NOMO-1 treated with DMSO at 0.1 percent for 48 hours (cell line): Measurements from ENCODE around the gene DIAPH3.
"Not testable (repeated sequence)": the region's sequence is repeated elsewhere in the genome, so short reads cannot be mapped to it uniquely, and the experiment has no call there.

Source experiments
- DNase-seq: peaks from one replicate; lab custom pipeline; 2025; ENCODE audit not compliant: unreplicated experiment; lab: John Stamatoyannopoulos, UW

Gene DIAPH3, protein sequence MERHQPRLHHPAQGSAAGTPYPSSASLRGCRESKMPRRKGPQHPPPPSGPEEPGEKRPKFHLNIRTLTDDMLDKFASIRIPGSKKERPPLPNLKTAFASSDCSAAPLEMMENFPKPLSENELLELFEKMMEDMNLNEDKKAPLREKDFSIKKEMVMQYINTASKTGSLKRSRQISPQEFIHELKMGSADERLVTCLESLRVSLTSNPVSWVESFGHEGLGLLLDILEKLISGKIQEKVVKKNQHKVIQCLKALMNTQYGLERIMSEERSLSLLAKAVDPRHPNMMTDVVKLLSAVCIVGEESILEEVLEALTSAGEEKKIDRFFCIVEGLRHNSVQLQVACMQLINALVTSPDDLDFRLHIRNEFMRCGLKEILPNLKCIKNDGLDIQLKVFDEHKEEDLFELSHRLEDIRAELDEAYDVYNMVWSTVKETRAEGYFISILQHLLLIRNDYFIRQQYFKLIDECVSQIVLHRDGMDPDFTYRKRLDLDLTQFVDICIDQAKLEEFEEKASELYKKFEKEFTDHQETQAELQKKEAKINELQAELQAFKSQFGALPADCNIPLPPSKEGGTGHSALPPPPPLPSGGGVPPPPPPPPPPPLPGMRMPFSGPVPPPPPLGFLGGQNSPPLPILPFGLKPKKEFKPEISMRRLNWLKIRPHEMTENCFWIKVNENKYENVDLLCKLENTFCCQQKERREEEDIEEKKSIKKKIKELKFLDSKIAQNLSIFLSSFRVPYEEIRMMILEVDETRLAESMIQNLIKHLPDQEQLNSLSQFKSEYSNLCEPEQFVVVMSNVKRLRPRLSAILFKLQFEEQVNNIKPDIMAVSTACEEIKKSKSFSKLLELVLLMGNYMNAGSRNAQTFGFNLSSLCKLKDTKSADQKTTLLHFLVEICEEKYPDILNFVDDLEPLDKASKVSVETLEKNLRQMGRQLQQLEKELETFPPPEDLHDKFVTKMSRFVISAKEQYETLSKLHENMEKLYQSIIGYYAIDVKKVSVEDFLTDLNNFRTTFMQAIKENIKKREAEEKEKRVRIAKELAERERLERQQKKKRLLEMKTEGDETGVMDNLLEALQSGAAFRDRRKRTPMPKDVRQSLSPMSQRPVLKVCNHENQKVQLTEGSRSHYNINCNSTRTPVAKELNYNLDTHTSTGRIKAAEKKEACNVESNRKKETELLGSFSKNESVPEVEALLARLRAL

DNA sequence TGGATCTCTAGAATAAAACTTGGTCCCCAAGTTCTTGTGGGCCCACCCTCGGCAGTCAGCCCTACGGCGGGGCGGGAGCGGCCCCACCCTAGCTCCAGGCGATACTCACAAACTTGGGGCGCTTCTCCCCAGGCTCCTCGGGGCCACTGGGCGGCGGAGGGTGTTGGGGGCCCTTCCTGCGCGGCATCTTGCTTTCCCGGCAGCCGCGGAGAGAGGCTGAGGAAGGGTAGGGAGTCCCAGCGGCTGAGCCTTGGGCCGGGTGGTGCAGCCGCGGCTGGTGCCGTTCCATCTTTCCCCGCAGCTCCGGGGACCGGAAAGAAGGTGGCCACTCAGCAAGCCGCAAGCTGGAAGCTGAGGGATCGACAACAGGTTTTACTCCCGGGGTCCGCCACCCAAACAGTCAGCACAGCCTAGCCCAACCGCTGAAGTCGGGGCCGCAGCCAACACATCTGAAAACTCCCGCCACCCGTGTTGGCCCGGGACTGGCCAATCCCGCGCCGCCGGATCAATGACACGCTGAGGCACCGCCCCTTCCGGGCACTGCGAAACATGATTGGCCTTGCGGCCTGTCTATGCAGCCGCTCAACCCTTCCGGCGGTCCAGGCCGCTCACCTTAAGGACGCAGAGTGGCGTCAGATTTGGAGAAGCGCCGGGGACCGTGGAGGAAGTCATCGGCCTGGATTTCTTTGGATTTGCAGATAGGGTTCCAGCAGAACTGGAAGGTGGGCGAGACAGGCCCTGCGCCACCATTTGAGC is at the start of gene DIAPH3:
Gene DIAPH3 (minus strand): TSS at position 451 of the 756 bp plus-strand sequence. CDS start 162 bp downstream, at position 289.
- peak; percentile 93 for DNase-seq

GRCh38 chr13:60213236-60213744 is 49.6 kb upstream of the DIAPH3 start:
- DNase-seq: no peak

- DNase-seq: no peak
Observed at GRCh38 chr13:60211548-60211947, 47.8 kb upstream of the DIAPH3 start.

DNA sequence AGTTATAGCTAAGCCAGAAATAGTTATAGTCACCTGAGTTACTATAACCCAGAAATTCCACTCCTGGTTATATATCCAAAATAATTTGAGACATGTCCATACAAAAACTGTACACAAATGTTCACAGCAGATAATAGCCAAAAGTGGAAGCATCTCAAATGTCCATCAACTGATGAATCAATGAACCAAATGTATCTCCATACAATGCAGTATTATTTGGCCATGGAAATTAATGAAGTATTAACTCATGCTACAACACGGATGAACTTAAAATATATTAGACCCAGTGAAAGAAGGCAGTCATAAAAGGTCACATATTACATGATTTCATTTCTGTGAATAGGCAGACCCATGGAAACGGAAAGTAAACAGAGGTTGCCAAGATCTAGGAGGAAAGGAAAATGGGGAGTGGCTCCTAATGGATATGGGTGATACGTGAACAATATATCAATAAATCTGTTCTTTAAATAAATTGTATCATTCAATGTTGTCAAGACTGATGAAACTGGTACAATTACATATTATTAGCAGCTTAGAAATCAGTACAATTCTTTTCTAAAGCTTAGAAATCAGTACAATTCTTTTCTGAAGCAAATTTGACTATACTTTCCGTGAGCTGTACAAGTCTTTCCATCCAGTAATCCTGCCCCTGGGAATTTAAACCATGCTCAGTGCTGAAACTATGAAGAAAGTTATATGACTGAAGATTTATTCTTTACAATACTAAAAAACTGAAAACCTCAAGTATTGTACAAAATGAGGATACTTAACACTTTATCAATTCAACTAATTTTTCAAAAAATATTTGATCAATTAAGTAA is 47.0 kb upstream of the DIAPH3 start:
- no peak for DNase-seq

- not testable (repeated sequence) for DNase-seq
Observed at GRCh38 chr13:60205499-60205898, 41.8 kb upstream of the DIAPH3 start.

GRCh38 chr13:60201286-60201685 is 37.6 kb upstream of the DIAPH3 start:
- no peak for DNase-seq

GRCh38 chr13:60195893-60196292 is 32.2 kb upstream of the DIAPH3 start:
- DNase-seq: not testable (repeated sequence)

DNA sequence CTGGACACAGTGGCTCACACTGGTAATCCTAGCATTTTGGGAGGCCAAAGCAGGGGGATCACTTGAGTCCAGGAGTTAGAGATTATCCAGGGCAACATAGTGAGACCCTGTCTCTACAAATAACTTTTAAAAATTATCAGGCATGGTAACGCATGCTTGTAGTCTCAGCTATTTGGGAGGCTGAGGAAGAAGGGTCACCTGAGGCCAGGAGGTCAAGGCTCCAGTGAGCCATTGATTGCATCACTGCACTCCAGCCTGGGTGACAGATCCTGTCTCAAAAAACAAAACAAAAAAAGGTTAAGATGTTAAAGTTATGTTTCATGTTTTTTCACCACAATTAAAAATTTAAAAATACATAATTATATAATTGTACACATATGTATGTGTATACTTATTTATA is 19.2 kb upstream of the DIAPH3 start:
- DNase-seq: no peak

GRCh38 chr13:60178327-60178726 is 14.6 kb upstream of the DIAPH3 start:
- DNase-seq: no peak

DNA sequence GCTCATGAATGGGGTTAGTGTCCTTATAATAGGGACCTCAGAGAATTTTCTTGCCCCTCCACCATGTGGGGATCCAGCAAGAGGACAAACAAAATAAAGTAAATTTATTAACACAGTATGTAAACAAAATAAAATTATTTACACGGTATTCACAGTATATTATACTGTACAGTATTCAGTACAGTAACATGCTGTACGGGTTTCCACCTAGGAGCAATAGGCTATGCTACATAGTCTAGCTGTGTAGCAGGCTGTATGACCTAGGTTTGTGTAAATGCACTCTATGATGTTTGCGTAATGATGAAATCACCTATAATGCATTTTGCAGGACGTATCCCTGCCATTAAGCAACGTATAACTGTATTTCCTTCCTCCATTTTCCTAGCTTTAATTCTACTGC is 11.8 kb upstream of the DIAPH3 start:
- no peak for DNase-seq

DNA sequence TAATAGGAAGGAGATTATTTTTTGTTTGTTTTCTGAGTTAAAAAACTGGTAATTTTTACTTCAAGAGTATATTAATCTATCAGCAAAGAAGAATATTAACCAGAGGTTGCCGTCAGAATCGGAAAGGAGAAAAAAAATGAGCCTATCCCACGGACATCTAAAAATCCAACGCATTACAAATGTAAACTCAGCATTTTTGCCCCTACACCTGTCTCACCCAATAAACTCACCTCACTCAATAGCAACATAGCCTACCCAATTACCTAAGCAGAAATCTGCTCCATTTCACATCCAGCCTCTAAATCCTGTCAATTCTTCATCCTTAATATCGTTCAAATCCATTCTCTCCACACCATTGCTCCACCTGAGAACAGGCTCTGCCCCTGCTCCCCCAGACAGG is 10.4 kb upstream of the DIAPH3 start:
- DNase-seq: no peak

GRCh38 chr13:60172111-60172510 is 8.4 kb upstream of the DIAPH3 start:
- no peak for DNase-seq

GRCh38 chr13:60170414-60170813 is 6.7 kb upstream of the DIAPH3 start:
- no peak for DNase-seq

GRCh38 chr13:60169239-60170031 is 5.7 kb upstream of the DIAPH3 start:
- DNase-seq: no peak

DNA sequence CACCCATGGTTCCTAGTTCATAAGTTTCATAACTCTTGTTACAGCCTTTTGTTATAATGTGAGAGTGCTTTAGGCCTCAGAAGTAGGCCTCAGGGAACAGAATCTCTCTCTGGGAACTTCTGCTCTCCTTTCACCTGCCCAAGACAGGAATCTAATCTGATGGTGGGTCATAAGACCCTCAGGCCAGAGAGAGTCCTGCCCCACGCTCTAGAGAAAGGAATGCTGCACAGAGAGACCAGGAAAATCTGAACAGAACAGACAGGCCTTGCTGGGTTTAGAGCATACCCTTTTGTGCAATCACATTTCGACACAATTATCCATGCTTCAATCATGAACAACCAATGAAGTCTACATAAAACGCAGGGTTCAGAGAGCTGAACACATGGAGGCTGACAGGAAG is 3.4 kb upstream of the DIAPH3 start:
- no peak for DNase-seq

DNA sequence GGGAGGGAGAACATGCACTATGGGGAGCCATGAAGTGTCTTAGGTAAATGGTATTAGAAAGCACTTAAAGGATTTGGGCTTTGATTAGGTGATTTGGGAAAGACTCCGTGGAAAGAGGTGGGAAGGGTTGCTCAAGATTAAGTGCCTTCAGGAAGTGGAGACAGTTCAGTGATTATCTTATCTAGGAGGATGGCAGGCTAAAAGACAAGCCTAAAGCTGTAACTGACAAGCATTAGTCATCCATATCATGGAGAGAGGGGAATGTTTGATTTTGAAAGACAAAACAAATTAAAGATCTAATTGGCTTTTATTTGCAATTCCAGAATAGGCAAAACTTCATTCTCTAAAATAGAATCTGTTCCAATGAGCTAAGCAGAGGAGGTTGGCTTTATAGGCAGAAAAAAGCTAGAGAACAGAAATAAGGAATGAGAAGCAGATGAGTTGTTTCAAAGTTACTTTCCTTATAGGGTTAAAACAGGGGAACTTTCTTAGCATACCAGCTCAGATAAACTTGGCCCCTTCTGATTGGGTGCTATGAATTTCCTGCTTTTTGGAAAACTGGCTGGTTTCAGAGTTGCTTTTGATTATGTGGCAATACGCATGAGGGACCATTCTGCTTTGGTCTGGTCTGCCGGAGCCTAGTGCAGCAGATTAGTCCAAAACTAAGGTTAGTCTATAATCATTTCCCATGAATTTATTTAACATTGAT is 1.8 kb upstream of the DIAPH3 start:
- no peak for DNase-seq

GRCh38 chr13:60164234-60164889 is 634 bp upstream of the DIAPH3 start:
- DNase-seq: peak; percentile 24

- peak; percentile 16 for DNase-seq
Observed at GRCh38 chr13:60162096-60162495, 1.6 kb downstream of the DIAPH3 start.
